ENCODE results near the gene ODAM. TPM values are rescaled to one million over a fixed set of nuclear protein-coding genes. Genes with fewer than 3 reads are reported as not detected.

The ODAM gene
- total RNA-seq, 1 experiment from 2014 or later, result not detected

DNA sequence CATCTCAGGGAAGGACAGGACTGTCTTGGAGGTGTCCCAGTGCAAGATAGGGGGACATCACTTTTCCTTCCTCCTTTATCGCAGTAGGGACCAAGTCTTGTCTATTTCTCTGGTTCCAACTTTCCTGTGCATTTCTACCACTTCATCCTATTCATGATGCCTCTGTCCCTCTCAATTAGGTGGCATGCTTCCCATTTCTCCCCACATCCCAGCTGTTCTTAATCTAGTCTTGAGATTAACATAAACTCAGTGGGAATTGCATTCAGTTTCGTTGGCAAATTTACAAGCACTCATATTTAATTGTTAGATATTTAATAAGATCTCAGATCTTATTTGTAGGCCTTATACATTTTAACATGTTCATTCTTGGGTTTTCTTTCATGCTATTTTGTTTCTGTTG is 15.7 kb upstream of the ODAM start:
- no peaks in the 10 kb centered on the region for H3K79me1 ChIP-seq (ENCODE audit: insufficient read depth, low read depth, low read length, poor library complexity, severe bottlenecking)
- no peak overlapping the region for H3K27ac ChIP-seq (ENCODE audit: insufficient read length, low read depth, low read length)
- H2BK15ac ChIP-seq (ENCODE audit: low read depth, low read length), result no peak overlapping the region
- H3K27ac Mint-ChIP-seq, result no peak overlapping the region
- DNase-seq, result no peak
- no peak overlapping the region for H2BK5ac ChIP-seq (ENCODE audit: insufficient read length, low read length)
- H2BK12ac ChIP-seq (ENCODE audit: insufficient read length, low read depth, low read length), result no peak overlapping the region
- H2BK20ac ChIP-seq (ENCODE audit: low read depth, low read length, poor library complexity, severe bottlenecking), result no peak overlapping the region
- TF ChIP-seq, protein P1, sequence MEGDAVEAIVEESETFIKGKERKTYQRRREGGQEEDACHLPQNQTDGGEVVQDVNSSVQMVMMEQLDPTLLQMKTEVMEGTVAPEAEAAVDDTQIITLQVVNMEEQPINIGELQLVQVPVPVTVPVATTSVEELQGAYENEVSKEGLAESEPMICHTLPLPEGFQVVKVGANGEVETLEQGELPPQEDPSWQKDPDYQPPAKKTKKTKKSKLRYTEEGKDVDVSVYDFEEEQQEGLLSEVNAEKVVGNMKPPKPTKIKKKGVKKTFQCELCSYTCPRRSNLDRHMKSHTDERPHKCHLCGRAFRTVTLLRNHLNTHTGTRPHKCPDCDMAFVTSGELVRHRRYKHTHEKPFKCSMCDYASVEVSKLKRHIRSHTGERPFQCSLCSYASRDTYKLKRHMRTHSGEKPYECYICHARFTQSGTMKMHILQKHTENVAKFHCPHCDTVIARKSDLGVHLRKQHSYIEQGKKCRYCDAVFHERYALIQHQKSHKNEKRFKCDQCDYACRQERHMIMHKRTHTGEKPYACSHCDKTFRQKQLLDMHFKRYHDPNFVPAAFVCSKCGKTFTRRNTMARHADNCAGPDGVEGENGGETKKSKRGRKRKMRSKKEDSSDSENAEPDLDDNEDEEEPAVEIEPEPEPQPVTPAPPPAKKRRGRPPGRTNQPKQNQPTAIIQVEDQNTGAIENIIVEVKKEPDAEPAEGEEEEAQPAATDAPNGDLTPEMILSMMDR (conservative IDR thresholded peaks at IDR 0.05), result no peak
- H3K56ac ChIP-seq (ENCODE audit: insufficient read length, low read depth, low read length), result no peak overlapping the region
- H3K14ac ChIP-seq (ENCODE audit: insufficient read depth, low read length), result no peak overlapping the region
- H4K8ac ChIP-seq (replicated peaks; ENCODE audit: insufficient read length, low read depth, low read length), result no peak overlapping the region
- no peak overlapping the region for H4K91ac ChIP-seq (ENCODE audit: insufficient read length, low read depth, low read length)
- no peak overlapping the region for H2AFZ ChIP-seq (ENCODE audit: low read length)
- no peaks in the 10 kb centered on the region for H4K20me1 ChIP-seq (ENCODE audit: control insufficient read depth, insufficient read depth, insufficient read length)
- H3K23ac ChIP-seq (ENCODE audit: insufficient read length, low read depth, low read length), result peak overlapping the region; percentile 95
- no peak overlapping the region for H3K4me3 Mint-ChIP-seq
- no peak overlapping the region for H3T11ph ChIP-seq (ENCODE audit: low read length)
- H3K4me1 Mint-ChIP-seq, result no peaks in the 10 kb centered on the region
- H3K9me3 Mint-ChIP-seq, result no peaks in the 10 kb centered on the region
- H4K5ac ChIP-seq (ENCODE audit: insufficient read length, low read depth, low read length), result no peak overlapping the region
- no CpG with 5 or more reads among the region's 2 CpGs for WGBS (ENCODE audit: extremely low coverage, insufficient read length, low lambda C conversion rate)
- H3K18ac ChIP-seq (ENCODE audit: insufficient read length, low read depth, low read length), result no peak overlapping the region
- no peaks in the 10 kb centered on the region for H3K79me2 ChIP-seq (ENCODE audit: insufficient read depth, low read length)
- H3K23me2 ChIP-seq (ENCODE audit: insufficient read length, low read depth, low read length, poor library complexity, severe bottlenecking), result no peaks in the 10 kb centered on the region
- H3K27me3 ChIP-seq (ENCODE audit: insufficient read depth, low read length), result no peaks in the 10 kb centered on the region
- no peaks in the 10 kb centered on the region for H3K9me3 ChIP-seq (ENCODE audit: control insufficient read depth, low read depth, low read length)
- no peak overlapping the region for H2AK5ac ChIP-seq (ENCODE audit: insufficient read length, low read length)
- no peak overlapping the region for H3K4ac ChIP-seq (ENCODE audit: low read depth, low read length)
- H3K9ac ChIP-seq (ENCODE audit: extremely low read depth, insufficient read length, low read length), result no peak overlapping the region
- H3K4me2 ChIP-seq (ENCODE audit: insufficient read depth, insufficient read length, low read length), result no peak overlapping the region
- H3K4me1 ChIP-seq (ENCODE audit: insufficient read depth, low read length), result no peaks in the 10 kb centered on the region
- H3K27me3 Mint-ChIP-seq (ENCODE audit: low read depth), result no peaks in the 10 kb centered on the region
- no peak overlapping the region for H2BK120ac ChIP-seq (ENCODE audit: low read depth, low read length, poor library complexity, severe bottlenecking)
- H3K36me3 Mint-ChIP-seq (ENCODE audit: insufficient read depth in 1 of 3, low read depth in 3 of 3), result no peaks in the 10 kb centered on the region

All from H9 (cell line).